ENCODE data around the gene TNF. TPM values are rescaled to one million over a fixed set of nuclear protein-coding genes. Genes with fewer than 3 reads are reported as not detected.

Gene TNF
- total RNA-seq, 3 donors from 2014 or later: 0.41 to 1.7 (median 1.1) TPM

DNA sequence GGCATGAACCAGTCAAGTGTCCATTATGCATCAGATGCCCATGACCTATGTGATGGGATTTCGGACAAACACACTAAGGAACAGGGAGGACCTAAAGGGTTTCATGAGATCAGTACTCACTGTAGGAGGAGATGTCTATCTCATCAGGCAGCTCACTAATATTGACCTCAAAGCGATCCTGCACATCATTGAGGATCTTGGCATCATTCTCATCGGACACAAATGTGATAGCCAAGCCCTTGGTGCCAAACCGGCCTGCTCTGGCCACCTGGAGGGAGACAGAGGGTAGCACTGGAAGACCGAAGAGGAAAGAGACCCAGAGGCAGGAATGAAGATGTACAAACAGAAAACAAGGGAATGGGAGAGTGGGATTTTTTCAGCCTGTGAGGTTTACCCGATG, 44.7 kb upstream of the TNF start:
- intact Hi-C loops (cut with DNase I, micrococcal nuclease): no loop called here
- DNase-seq (no peak), ATAC-seq (no peak)
- H3K4me3 ChIP-seq: no peak overlapping the region
- peaks cover 24% of the 10 kb centered on the region for H3K36me3 ChIP-seq (ENCODE audit: low read depth)
- H3K9me3 ChIP-seq: no peaks in the 10 kb centered on the region
- no peaks in the 10 kb centered on the region for H3K4me1 ChIP-seq (ENCODE audit: low read depth)
- TF ChIP-seq, protein P1, sequence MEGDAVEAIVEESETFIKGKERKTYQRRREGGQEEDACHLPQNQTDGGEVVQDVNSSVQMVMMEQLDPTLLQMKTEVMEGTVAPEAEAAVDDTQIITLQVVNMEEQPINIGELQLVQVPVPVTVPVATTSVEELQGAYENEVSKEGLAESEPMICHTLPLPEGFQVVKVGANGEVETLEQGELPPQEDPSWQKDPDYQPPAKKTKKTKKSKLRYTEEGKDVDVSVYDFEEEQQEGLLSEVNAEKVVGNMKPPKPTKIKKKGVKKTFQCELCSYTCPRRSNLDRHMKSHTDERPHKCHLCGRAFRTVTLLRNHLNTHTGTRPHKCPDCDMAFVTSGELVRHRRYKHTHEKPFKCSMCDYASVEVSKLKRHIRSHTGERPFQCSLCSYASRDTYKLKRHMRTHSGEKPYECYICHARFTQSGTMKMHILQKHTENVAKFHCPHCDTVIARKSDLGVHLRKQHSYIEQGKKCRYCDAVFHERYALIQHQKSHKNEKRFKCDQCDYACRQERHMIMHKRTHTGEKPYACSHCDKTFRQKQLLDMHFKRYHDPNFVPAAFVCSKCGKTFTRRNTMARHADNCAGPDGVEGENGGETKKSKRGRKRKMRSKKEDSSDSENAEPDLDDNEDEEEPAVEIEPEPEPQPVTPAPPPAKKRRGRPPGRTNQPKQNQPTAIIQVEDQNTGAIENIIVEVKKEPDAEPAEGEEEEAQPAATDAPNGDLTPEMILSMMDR (IDR thresholded peaks at IDR 0.05): no peak

DNA sequence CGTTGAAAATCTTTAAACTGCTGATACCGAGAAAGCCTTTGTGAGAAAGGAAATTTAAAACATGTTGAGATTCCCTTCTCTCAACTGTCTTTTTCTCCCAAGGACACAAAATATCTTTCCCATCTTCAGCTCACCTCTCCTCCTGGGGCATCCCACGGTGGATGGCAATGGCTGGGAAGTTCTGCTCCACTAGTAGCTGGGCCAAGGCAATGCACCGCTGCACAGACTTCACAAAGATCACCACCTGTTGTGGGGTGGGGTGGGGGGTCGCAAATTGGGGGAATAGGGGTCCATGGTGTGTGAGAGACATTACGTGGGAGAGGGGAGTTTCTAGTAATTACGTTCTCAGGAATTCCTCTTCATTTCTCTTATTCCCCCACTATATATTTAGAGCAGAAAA, 44.2 kb upstream of the TNF start:
- Histone ChIP-seq H3K9me3 (no peaks in the 10 kb centered on the region), H3K36me3 (ENCODE audit: low read depth) (peaks cover 24% of the 10 kb centered on the region), H3K4me3 (no peak overlapping the region), H3K4me1 (ENCODE audit: low read depth) (no peaks in the 10 kb centered on the region)
- no peak for ATAC-seq
- intact Hi-C loops (cut with DNase I, micrococcal nuclease): no loop called here
- DNase-seq: no peak
- TF ChIP-seq, protein P1 (IDR thresholded peaks at IDR 0.05): no peak

DNA sequence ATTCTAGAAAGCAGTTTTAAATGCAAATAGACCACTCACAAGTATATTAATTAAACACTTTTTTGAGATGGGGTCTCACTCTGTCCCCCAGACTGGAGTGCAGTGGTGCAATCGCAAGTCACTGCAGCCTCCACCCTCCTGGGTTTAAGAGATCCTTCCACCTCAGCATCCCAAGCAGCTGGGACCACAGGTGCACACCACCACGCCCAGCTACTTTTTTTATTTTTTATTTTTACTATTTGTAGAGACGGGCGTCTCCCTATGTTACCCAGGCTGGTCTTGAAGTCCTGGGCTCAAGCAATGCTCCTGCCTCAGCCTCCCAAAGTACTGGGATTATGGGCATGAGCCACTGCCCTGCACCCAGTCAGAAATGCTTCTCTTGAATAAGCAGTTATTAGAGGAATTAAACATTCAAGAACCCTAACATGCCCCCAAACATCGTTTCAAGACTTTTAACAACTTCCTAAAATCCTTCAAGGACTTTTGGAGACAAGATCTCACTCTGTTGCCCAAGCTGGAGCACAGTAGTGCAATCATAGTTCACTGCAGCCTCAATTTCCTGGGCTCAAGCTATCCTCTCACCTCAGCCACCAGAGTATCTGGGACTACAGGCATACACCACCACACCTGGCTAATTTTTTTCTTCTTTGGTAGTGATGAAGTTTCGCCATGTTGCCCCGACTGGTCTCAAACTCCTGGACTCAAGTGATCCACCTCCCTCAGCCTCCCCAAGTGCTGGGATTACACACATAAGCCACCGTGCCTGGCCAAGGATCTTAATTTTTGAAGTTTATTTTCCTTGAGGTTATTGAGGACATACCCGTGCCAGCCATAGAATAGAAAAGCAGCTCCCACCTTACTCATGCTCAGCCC, 43.4 kb upstream of the TNF start:
- TF ChIP-seq, protein P1 (IDR thresholded peaks at IDR 0.05): no peak
- DNase-seq (no peak), ATAC-seq (no peak)
- peaks cover 31% of the 10 kb centered on the region for H3K36me3 ChIP-seq (ENCODE audit: low read depth)
- H3K4me1 ChIP-seq (ENCODE audit: low read depth): no peaks in the 10 kb centered on the region
- H3K4me3 ChIP-seq: no peak overlapping the region
- H3K9me3 ChIP-seq: no peaks in the 10 kb centered on the region
- intact Hi-C loops (cut with DNase I, micrococcal nuclease): no loop called here

GRCh38 chr6:31532644-31533454, 42.5 kb upstream of the TNF start:
- H3K4me3 ChIP-seq: no peak overlapping the region
- ATAC-seq: no peak
- DNase-seq: no peak
- H3K36me3 ChIP-seq (ENCODE audit: low read depth): peaks cover 39% of the 10 kb centered on the region
- intact Hi-C loops (cut with DNase I, micrococcal nuclease): no loop called here
- no peaks in the 10 kb centered on the region for H3K4me1 ChIP-seq (ENCODE audit: low read depth)
- no peaks in the 10 kb centered on the region for H3K9me3 ChIP-seq
- TF ChIP-seq, protein P1 (IDR thresholded peaks at IDR 0.05): no peak

GRCh38 chr6:31533455-31533841, 41.9 kb upstream of the TNF start:
- H3K36me3 ChIP-seq (ENCODE audit: low read depth): peaks cover 44% of the 10 kb centered on the region
- intact Hi-C loops (cut with DNase I, micrococcal nuclease): no loop called here
- TF ChIP-seq, protein P1 (IDR thresholded peaks at IDR 0.05): no peak
- H3K9me3 ChIP-seq: no peaks in the 10 kb centered on the region
- no peak for DNase-seq
- no peak for ATAC-seq
- no peak overlapping the region for H3K4me3 ChIP-seq
- H3K4me1 ChIP-seq (ENCODE audit: low read depth): no peaks in the 10 kb centered on the region
